ENCODE results near the gene PLEKHG5.
"Not testable (repeated sequence)": the region's sequence is repeated elsewhere in the genome, so short reads cannot be mapped to it uniquely, and the experiment has no call there.

DNA sequence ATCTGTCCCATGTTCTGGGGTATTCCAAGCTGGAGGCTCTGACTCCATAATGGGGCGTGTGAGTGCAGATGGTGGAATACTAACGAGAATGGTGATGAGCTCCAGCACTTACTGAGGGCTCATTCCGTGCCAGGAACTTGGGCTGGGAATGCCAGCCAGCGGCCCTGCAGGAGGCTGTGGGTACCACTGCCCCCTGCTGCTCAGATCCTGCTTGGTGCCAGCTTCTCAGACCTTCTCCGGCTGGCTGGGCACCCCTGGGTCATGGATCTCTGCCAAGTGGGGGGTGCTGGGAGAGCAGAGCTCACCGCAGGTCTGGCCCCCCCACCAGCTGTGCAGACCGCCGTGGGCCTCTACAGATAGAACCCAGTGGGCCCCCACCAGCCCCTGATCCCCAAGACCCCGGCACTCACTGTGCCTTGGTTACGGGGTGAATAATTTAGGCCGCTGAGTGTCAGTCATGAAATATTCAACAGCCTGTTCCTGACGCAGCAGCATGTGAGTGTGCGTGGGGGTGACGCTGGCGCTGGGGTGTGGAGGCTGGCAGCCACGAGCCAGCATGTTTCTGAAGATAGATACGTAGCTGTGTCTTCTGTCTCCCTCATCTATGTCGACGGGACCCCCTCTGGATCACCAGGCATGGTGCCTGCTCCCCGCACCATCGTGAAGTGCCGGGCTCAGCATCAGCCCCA, 54.3 kb downstream of the PLEKHG5 start:
- TF ChIP-seq, protein P1, sequence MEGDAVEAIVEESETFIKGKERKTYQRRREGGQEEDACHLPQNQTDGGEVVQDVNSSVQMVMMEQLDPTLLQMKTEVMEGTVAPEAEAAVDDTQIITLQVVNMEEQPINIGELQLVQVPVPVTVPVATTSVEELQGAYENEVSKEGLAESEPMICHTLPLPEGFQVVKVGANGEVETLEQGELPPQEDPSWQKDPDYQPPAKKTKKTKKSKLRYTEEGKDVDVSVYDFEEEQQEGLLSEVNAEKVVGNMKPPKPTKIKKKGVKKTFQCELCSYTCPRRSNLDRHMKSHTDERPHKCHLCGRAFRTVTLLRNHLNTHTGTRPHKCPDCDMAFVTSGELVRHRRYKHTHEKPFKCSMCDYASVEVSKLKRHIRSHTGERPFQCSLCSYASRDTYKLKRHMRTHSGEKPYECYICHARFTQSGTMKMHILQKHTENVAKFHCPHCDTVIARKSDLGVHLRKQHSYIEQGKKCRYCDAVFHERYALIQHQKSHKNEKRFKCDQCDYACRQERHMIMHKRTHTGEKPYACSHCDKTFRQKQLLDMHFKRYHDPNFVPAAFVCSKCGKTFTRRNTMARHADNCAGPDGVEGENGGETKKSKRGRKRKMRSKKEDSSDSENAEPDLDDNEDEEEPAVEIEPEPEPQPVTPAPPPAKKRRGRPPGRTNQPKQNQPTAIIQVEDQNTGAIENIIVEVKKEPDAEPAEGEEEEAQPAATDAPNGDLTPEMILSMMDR (IDR thresholded peaks at IDR 0.05 in 2 of 3, conservative IDR thresholded peaks at IDR 0.05 in 1 of 3; ENCODE audit: control insufficient read depth in 2 of 3, extremely low read depth in 1 of 3, insufficient read depth in 1 of 3, low read depth in 3 of 3, low read length in 3 of 3), result 0 out of 6 replicates have a peak, but pooled peaks of 2 of the 3 experiments have one; percentile 2 to 12
- not testable (repeated sequence) for TF ChIP-seq MEF2A (IDR thresholded peaks at IDR 0.05; ENCODE audit: insufficient read depth, low read depth, low read length); NR2C2 (IDR thresholded peaks at IDR 0.05; ENCODE audit: borderline replicate concordance, control insufficient read depth, insufficient read length, low read depth); POLR2AphosphoS5 (IDR thresholded peaks at IDR 0.05; ENCODE audit: low read length); PML (IDR thresholded peaks at IDR 0.05; ENCODE audit: low read length); SUZ12 (IDR thresholded peaks at IDR 0.05; ENCODE audit: unreplicated experiment); KDM1A (IDR thresholded peaks at IDR 0.05; ENCODE audit: borderline replicate concordance); MYC (IDR thresholded peaks at IDR 0.05; ENCODE audit: insufficient read depth, insufficient read length, insufficient replicate concordance, low read length, severe bottlenecking); BHLHE40 (IDR thresholded peaks at IDR 0.05; ENCODE audit: borderline replicate concordance in 1 of 2, low read depth in 2 of 2, low read length in 1 of 2); CHD2 (IDR thresholded peaks at IDR 0.05; ENCODE audit: borderline replicate concordance, low read depth, low read length); EZH2 (IDR thresholded peaks at IDR 0.05; ENCODE audit: borderline replicate concordance, control insufficient read depth, low read depth, low read length); SIX5 (IDR thresholded peaks at IDR 0.05; ENCODE audit: low read depth, low read length, severe bottlenecking)
- TF ChIP-seq, protein P2, sequence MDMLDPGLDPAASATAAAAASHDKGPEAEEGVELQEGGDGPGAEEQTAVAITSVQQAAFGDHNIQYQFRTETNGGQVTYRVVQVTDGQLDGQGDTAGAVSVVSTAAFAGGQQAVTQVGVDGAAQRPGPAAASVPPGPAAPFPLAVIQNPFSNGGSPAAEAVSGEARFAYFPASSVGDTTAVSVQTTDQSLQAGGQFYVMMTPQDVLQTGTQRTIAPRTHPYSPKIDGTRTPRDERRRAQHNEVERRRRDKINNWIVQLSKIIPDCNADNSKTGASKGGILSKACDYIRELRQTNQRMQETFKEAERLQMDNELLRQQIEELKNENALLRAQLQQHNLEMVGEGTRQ (IDR thresholded peaks at IDR 0.05; ENCODE audit: borderline replicate concordance, low read depth, low read length), result not testable (repeated sequence)
- TF ChIP-seq, protein P3, sequence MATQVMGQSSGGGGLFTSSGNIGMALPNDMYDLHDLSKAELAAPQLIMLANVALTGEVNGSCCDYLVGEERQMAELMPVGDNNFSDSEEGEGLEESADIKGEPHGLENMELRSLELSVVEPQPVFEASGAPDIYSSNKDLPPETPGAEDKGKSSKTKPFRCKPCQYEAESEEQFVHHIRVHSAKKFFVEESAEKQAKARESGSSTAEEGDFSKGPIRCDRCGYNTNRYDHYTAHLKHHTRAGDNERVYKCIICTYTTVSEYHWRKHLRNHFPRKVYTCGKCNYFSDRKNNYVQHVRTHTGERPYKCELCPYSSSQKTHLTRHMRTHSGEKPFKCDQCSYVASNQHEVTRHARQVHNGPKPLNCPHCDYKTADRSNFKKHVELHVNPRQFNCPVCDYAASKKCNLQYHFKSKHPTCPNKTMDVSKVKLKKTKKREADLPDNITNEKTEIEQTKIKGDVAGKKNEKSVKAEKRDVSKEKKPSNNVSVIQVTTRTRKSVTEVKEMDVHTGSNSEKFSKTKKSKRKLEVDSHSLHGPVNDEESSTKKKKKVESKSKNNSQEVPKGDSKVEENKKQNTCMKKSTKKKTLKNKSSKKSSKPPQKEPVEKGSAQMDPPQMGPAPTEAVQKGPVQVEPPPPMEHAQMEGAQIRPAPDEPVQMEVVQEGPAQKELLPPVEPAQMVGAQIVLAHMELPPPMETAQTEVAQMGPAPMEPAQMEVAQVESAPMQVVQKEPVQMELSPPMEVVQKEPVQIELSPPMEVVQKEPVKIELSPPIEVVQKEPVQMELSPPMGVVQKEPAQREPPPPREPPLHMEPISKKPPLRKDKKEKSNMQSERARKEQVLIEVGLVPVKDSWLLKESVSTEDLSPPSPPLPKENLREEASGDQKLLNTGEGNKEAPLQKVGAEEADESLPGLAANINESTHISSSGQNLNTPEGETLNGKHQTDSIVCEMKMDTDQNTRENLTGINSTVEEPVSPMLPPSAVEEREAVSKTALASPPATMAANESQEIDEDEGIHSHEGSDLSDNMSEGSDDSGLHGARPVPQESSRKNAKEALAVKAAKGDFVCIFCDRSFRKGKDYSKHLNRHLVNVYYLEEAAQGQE (IDR thresholded peaks at IDR 0.05; ENCODE audit: low read depth, low read length), result not testable (repeated sequence)

All from GM12878 (cell line).